ENCODE data around the gene CHRD.
A peak's percentile ranks its signal among the peaks of the same experiment; 100 is the strongest.

Gene CHRD

GRCh38 chr3:184388936-184389230 lies 9.0 kb downstream of the CHRD start:
- no peak for DNase-seq (ENCODE audit: low read depth)
- TF ChIP-seq CTCF (IDR thresholded peaks at IDR 0.05; ENCODE audit: low read depth, low read length, missing control alignments): no peak
- in situ Hi-C loops (cut with HindIII; ENCODE audit: low sequenced_read_pairs): no loop called here
- H3K4me3 ChIP-seq (ENCODE audit: low read depth, low read length): no peak overlapping the region

DNA sequence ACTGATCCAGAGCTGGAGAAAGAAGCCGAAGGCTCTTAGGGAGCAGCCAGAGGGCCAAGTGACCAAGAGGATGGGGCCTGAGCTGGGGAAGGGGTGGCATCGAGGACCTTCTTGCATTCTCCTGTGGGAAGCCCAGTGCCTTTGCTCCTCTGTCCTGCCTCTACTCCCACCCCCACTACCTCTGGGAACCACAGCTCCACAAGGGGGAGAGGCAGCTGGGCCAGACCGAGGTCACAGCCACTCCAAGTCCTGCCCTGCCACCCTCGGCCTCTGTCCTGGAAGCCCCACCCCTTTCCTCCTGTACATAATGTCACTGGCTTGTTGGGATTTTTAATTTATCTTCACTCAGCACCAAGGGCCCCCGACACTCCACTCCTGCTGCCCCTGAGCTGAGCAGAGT lies 9.5 kb downstream of the CHRD start:
- no peak for DNase-seq (ENCODE audit: low read depth)
- in situ Hi-C loops (cut with HindIII; ENCODE audit: low sequenced_read_pairs): no loop called here
- TF ChIP-seq CTCF (IDR thresholded peaks at IDR 0.05; ENCODE audit: low read depth, low read length, missing control alignments): no peak
- no peak overlapping the region for H3K4me3 ChIP-seq (ENCODE audit: low read depth, low read length)

- H3K4me3 ChIP-seq (ENCODE audit: low read depth, low read length): no peak overlapping the region
- TF ChIP-seq CTCF (IDR thresholded peaks at IDR 0.05; ENCODE audit: low read depth, low read length, missing control alignments): no peak
- DNase-seq (ENCODE audit: low read depth): no peak
- in situ Hi-C loops (cut with HindIII; ENCODE audit: low sequenced_read_pairs): no loop called here
These were observed 10.2 kb downstream of the CHRD start for GRCh38 chr3:184389935-184390528.

GRCh38 chr3:184391266-184391665 lies 11.4 kb downstream of the CHRD start:
- TF ChIP-seq CTCF (IDR thresholded peaks at IDR 0.05; ENCODE audit: low read depth, low read length, missing control alignments): no peak
- DNase-seq (ENCODE audit: low read depth): no peak
- no peak overlapping the region for H3K4me3 ChIP-seq (ENCODE audit: low read depth, low read length)
- in situ Hi-C loops (cut with HindIII; ENCODE audit: low sequenced_read_pairs): no loop called here

- H3K4me3 ChIP-seq (ENCODE audit: low read depth, low read length): no peak overlapping the region
- no peak for TF ChIP-seq CTCF (IDR thresholded peaks at IDR 0.05; ENCODE audit: low read depth, low read length, missing control alignments)
- no peak for DNase-seq (ENCODE audit: low read depth)
- in situ Hi-C loops (cut with HindIII; ENCODE audit: low sequenced_read_pairs): no loop called here
These were observed 15.4 kb downstream of the CHRD start for GRCh38 chr3:184395320-184395660.

GRCh38 chr3:184399410-184399809 lies 19.6 kb downstream of the CHRD start:
- no peak overlapping the region for H3K4me3 ChIP-seq (ENCODE audit: low read depth, low read length)
- in situ Hi-C loops (cut with HindIII; ENCODE audit: low sequenced_read_pairs): no loop called here
- no peak for TF ChIP-seq CTCF (IDR thresholded peaks at IDR 0.05; ENCODE audit: low read depth, low read length, missing control alignments)
- peak; percentile 92 for DNase-seq (ENCODE audit: low read depth)
